Ovary (tissue), 10 donors: Measurements from ENCODE around the gene KCTD5. TPM values are rescaled to one million over a fixed set of nuclear protein-coding genes. Genes with fewer than 3 reads are reported as not detected.
"Not testable (repeated sequence)": the region's sequence is repeated elsewhere in the genome, so short reads cannot be mapped to it uniquely, and the experiment has no call there.

Source experiments
- DNase-seq, 5 donors: peaks; one replicate each; pipeline ENCODE4 v3.0.0-alpha.2; 2019 to 2020
- H3K27ac ChIP-seq, 2 donors: fragments of 200-600 bp; one replicate each; pipeline versions ENCODE4 v1.5.1 to v1.8.0; 2019 to 2022
- H3K27me3 ChIP-seq: fragments of 200-600 bp; one replicate; pipeline ENCODE4 v1.8.0; 2022
- H3K36me3 ChIP-seq: fragments of 200-600 bp; sonication (generic); one replicate; pipeline ENCODE4 v1.5.1; 2019
- H3K4me1 ChIP-seq: one replicate; pipeline ENCODE4 v1.8.1; 2013; ENCODE audit warnings: mild to moderate bottlenecking, moderate library complexity; ENCODE audit not compliant: insufficient read depth
- H3K4me3 ChIP-seq: fragments of 200-600 bp; sonication (generic); one replicate; pipeline ENCODE4 v1.5.1; 2017
- H3K9me3 ChIP-seq, 2 donors: fragments of 200-600 bp in 1 of 2; sonication (generic) in 1 of 2; one replicate each; pipeline versions ENCODE4 v1.5.1 to v1.8.1; 2013 to 2019; ENCODE audit warnings: mild to moderate bottlenecking in 1 of 2, moderate library complexity in 1 of 2
- EP300 ChIP-seq: sonication (generic); formaldehyde crosslinking; IDR thresholded peaks from one replicate; pipeline ENCODE4 v1.6.1; 2017; ENCODE audit warnings: antibody characterized with exemption
- POLR2A ChIP-seq: fragments of 450-650 bp; IDR thresholded peaks from one replicate; pipeline ENCODE4 v1.6.1; 2017; ENCODE audit warnings: antibody characterized with exemption, mild to moderate bottlenecking, moderate library complexity
- WGBS, 3 donors: extraction: QIAGEN DNeasy Blood & Tissue Kit in 1 of 3; methylation state at CpG; one replicate each; pipeline versions ENCODE4 v1.1.5 to v1.1.7; 2013 to 2017; 5-methylcytosine and 5-hydroxymethylcytosine counted together
- intact Hi-C, 4 donors: fragments of 100-400 bp; cut with DNase I; formaldehyde crosslinking; loops; one replicate each; pipeline versions ENCODE4 v1.11.0 to v1.15.1; 2022 to 2023
- long read RNA-seq, 3 donors: library from polyadenylated mRNA in 2 of 3; unstranded in 2 of 3; transcript quantifications; one replicate each; pipeline ENCODE4 v2.0.0 and lab custom pipeline, GENCODE V29; 2021 to 2026
- polyA plus RNA-seq, 2 donors: library from polyadenylated mRNA; stranded (reverse); fragments of 200-250 nt in 1 of 2; fragments of 350-450 nt in 1 of 2; fragmentation: Illumina TruSeq in 1 of 2; extraction: RNeasy Lipid Tissue Mini Kit (QIAGEN cat#74804) in 1 of 2; gene quantifications; one replicate each; pipeline ENCODE4 v1.2.3, GENCODE V29; 2013 to 2014
- total RNA-seq, 7 donors: library from RNA; depleted of rRNA in 2 of 7; stranded (reverse); fragments of >200 nt in 2 of 7; fragmentation: NEBNext Ultra II Directional in 3 of 7; extraction: Animal tissue kit (Norgen Biotek cat#: 25700) in 3 of 7; gene quantifications; one replicate each; pipeline versions ENCODE4 v1.1.0 to v1.2.4, GENCODE V29; 2016 to 2023
- TF ChIP-seq, protein P1 (sequence below), 3 donors: fragments of 450-650 bp in 2 of 3; fragments of 200-600 bp in 1 of 3; IDR thresholded peaks; one replicate each; pipeline versions ENCODE4 v1.5.1 to v1.8.0; 2016 to 2022; ENCODE audit warnings: antibody characterized with exemption in 3 of 3, mild to moderate bottlenecking in 1 of 3
- donor health status: DM: no; HTN: no; CAD: no; lungs with moderate emphysema.
- donor health status: DM: no; HTN: no; CAD: no.
- donor health status: Bipolar disorder and iron deficiency.
- donor health status: DM: yes; HTN: yes; CAD: no.
- donor health status: DM: no; HTN: no; CAD: no.
- donor health status: DM: yes; HTN: yes; CAD: no.

The KCTD5 gene
- total RNA-seq (10 to 100 TPM; 12.4 to 19.8 (median 14.3) TPM), polyA plus RNA-seq (10 to 100 TPM; 12.2 to 12.4 TPM)
- long read RNA-seq, donor 1, partial matches to known transcripts: 2 of 11 reads
- long read RNA-seq, donor 1, other reads (novel, unspliced or antisense): 6 of 11 reads
- long read RNA-seq, donor 2, transcript KCTD5-201 (6 exons, 2,482 nt): major isoform, 11 of 11 reads
- long read RNA-seq, donor 2, partial matches to known transcripts: 0 of 11 reads
- long read RNA-seq, donor 2, other reads (novel, unspliced or antisense): 0 of 11 reads
- long read RNA-seq, donor 3, transcript KCTD5-201 (6 exons, 2,482 nt): major isoform, 23 of 25 reads
- long read RNA-seq, donor 3, partial matches to known transcripts: 0 of 25 reads
- long read RNA-seq, donor 3, other reads (novel, unspliced or antisense): 2 of 25 reads

DNA sequence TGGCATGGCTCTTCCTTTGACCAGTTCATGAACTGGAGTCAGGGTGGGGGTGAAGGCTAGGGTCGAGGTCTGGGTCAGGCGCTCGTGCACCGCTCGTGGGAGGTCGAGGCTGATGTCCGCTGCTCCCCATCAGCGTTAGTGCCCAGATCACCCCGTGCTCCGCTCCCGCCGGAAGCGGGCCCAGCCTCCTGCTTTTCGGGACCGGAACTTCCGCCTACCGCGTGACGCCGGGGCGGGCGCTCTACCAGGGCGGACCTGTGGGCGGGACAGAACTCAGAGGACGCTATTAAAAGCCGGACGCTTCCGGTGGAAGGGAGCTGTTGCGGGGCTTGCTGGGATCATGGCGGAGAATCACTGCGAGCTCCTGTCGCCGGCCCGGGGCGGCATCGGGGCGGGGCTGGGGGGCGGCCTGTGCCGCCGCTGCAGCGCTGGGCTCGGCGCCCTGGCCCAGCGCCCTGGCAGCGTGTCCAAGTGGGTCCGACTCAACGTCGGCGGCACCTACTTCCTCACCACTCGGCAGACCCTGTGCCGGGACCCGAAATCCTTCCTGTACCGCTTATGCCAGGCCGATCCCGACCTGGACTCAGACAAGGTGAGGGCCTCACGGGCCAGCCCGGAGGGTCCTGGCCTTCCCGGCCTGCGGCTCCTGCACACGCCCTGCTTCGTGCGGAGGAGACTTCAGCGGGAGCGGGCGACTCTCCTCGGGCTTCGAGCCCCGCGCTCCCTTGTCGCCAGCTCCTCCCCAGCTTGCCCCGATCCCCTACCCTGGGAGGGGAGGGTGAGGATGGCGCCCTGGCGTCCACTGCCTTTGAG lies at the start of gene KCTD5:
Gene KCTD5 (plus strand): TSS at position 315 of the 813 bp plus-strand sequence. CDS start 26 bp downstream, at position 341.
- peak within 1 kb of the TSS; percentile 99 for H3K4me3 ChIP-seq
- TF ChIP-seq, protein P1, sequence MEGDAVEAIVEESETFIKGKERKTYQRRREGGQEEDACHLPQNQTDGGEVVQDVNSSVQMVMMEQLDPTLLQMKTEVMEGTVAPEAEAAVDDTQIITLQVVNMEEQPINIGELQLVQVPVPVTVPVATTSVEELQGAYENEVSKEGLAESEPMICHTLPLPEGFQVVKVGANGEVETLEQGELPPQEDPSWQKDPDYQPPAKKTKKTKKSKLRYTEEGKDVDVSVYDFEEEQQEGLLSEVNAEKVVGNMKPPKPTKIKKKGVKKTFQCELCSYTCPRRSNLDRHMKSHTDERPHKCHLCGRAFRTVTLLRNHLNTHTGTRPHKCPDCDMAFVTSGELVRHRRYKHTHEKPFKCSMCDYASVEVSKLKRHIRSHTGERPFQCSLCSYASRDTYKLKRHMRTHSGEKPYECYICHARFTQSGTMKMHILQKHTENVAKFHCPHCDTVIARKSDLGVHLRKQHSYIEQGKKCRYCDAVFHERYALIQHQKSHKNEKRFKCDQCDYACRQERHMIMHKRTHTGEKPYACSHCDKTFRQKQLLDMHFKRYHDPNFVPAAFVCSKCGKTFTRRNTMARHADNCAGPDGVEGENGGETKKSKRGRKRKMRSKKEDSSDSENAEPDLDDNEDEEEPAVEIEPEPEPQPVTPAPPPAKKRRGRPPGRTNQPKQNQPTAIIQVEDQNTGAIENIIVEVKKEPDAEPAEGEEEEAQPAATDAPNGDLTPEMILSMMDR (IDR thresholded peaks at IDR 0.05): no peak
- no peak for TF ChIP-seq EP300
- peak; percentile 73 for TF ChIP-seq POLR2A
- peaks cover 3% of the 10 kb centered on the region for H3K4me1 ChIP-seq
- H3K27ac ChIP-seq: peak within 1 kb of the TSS in 1 of 2 donors; percentile 54
- H3K9me3 ChIP-seq: no peaks in the 10 kb centered on the region
- intact Hi-C loops: no loop called here
- H3K36me3 ChIP-seq: no peaks in the 10 kb centered on the region
- no peaks in the 10 kb centered on the region for H3K27me3 ChIP-seq
- 0 to 1% (median 0%) methylated on average over 46 to 73 of the region's 73 CpGs for WGBS, 3 donors
- peak; percentile 94 to 98 (median 95) for DNase-seq

DNA sequence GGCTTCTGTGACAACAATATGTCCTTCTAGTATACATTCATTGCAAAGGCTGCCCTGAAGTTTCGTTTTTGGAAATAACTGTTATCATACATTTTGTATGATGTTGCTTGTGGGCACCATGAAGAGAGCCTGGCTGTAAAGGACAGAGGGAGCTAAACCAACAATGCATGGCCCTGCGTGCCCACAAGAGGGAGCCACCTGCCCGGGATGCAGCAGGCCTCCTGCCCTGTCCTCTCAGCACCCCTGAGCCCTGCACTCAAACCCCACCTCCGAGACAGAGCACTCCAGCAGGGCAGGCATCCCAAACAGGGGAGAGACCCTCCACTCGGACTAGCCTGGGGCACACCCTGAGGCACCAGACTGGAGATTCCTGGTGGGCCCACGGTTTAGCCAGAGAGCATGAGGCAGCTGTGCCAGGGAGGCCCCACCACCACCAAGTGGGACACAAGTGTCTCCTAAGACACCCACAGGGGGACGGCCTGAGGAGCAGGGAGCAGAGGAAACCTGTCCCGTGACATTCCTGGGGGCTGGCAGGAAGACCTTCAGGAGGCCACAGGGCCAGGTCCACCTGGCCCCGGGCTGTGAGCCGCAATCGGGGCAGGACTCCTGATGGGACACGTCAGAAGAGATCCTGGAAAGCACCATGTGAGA lies 43.1 kb upstream of the KCTD5 start:
- WGBS, 3 donors: 6% methylated on average over 2 of the region's 12 CpGs; no CpG with 5 or more reads in 2 of the 3 donors
- H3K9me3 ChIP-seq, intact Hi-C loops, H3K4me1 ChIP-seq, H3K27ac ChIP-seq, H3K4me3 ChIP-seq, H3K27me3 ChIP-seq, H3K36me3 ChIP-seq: not testable (repeated sequence)
- DNase-seq: peak; percentile 34 to 53 (median 38)

GRCh38 chr16:2639722-2640072 lies 42.6 kb upstream of the KCTD5 start:
- H3K27me3 ChIP-seq, H3K4me1 ChIP-seq, DNase-seq, intact Hi-C loops, H3K27ac ChIP-seq, H3K9me3 ChIP-seq, H3K4me3 ChIP-seq, H3K36me3 ChIP-seq: not testable (repeated sequence)
- 67 to 95% (median 82%) methylated on average over 3 to 9 of the region's 9 CpGs for WGBS, 3 donors

DNA sequence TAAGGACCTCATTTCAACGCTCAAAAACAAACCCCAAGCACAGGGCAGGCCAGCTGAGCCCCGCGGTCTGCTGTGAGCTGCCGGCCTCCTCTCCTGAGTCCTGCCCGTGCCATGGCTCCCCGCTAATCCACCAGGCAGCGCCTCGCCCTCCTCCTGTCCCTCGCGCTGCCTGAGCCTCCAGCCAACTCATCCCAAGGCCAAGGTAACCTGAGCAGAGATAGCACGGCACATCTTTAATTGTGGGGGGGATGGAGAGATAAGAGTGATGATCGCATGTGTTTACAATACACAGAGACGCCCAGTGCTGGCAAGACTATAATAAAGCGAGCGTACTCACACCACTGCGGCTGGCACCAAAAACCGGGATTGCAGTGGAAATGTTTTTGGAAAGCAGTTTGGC lies 39.8 kb upstream of the KCTD5 start:
- 37% methylated on average over 5 of the region's 17 CpGs; no CpG with 5 or more reads in 2 of the 3 donors for WGBS, 3 donors
- H3K4me1 ChIP-seq, intact Hi-C loops: not testable (repeated sequence)

DNA sequence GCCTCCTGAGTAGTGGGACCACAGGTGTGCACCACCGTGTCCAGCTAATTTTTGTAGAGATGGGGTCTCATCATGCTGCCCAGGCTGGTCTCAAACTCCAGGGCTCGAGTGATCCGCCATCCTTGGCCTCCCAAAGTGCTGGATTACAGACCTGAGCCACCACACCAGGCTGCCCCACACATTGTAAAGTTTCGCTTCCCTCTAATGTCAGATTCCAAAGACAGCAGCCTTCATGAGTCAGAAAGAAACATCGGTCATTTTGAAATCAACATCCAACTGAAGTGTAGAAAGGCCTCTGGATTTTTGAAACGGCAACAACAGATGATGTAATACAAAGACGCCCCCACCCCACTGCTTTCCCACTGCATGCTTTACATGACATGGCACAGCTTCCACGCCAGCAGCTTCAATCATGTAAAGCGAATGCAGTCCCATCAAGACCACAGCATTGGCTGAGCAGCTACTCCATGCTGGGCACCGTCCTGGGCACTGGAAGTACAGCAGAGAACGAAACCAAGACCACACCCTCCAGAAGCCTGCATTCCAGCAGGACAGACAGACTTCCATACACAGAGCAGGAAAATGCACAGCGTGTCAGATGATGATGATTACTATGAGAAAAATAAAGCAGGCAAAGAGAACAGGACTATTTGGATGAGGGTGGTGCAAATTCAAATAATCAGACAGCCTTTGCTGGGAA lies 37.4 kb upstream of the KCTD5 start:
- intact Hi-C loops, H3K4me1 ChIP-seq, H3K9me3 ChIP-seq, H3K27me3 ChIP-seq, H3K36me3 ChIP-seq, DNase-seq, H3K27ac ChIP-seq, H3K4me3 ChIP-seq: not testable (repeated sequence)
- no CpG with 5 or more reads among the region's 12 CpGs for WGBS, 3 donors

More for the DNA sequence above, 39.8 kb upstream of the KCTD5 start:
- H3K4me3 ChIP-seq, H3K36me3 ChIP-seq, DNase-seq, H3K9me3 ChIP-seq, H3K27me3 ChIP-seq, H3K27ac ChIP-seq: not testable (repeated sequence)

DNA sequence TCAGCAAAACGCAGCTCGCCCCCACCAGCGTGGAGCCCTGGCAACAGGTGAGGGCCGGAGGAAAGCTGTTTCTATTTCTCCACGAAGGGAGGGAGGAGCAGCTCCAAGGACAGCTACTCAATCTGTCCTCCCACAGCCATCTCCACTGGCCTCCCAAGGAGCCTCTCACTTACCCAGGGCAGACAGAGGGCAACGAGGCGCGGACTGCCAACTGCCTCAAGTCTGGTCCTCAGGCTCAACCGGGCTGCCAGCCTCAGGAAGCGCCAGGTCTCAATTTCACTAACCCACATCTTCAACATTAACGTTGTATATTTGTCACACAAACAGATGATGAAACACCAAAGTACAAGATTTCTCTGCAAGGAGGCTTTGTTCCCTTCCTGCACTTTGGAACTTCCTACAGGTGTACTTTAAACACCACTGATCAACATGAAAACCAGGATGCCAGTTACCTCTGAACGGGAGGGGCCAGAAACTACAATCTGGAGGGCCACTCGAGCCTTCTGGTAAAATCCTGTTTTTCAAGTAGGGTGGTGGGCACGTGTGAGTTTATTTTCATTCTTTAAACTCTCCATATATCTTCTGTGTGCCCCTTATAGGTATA lies 31.0 kb upstream of the KCTD5 start:
- DNase-seq, H3K9me3 ChIP-seq, H3K27ac ChIP-seq, H3K27me3 ChIP-seq, H3K36me3 ChIP-seq, H3K4me1 ChIP-seq, H3K4me3 ChIP-seq: not testable (repeated sequence)
- intact Hi-C loops: loop anchor here in 1 of 4 donors (10.0 kb wide), 1 partner anchor 63 kb away; no protein-coding TSS in a partner anchor
- WGBS, 3 donors: 20% methylated on average over 1 of the region's 14 CpGs; no CpG with 5 or more reads in 2 of the 3 donors

DNA sequence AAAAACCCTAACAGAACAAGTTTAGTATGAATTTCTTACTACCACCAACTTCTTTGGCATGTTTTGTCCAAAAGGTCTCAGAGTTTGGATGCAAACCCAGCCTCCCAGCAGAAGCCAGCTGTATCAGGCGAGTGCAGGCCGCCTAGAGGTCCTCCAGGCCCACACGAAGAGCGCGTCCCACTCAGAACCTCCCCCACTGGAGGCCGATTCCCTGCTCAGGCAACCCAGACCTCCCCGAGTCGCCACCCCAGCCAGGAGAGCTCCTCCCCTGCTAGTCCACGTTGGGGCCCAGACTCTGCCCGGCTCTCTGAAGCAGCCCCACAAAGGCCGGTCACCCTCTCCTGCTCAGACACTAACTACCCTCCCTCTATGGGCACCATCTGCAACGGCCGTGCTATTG lies 28.4 kb upstream of the KCTD5 start:
- not testable (repeated sequence) for H3K27ac ChIP-seq, H3K4me3 ChIP-seq, H3K36me3 ChIP-seq, H3K9me3 ChIP-seq, DNase-seq, H3K4me1 ChIP-seq, H3K27me3 ChIP-seq
- intact Hi-C loops: loop anchor here in 1 of 4 donors (10.0 kb wide), 1 partner anchor 61 kb away; no protein-coding TSS in a partner anchor
- WGBS, 3 donors: no CpG with 5 or more reads among the region's 13 CpGs

- intact Hi-C loops: loop anchor here in 1 of 4 donors (10.0 kb wide), 1 partner anchor 60 kb away; no protein-coding TSS in a partner anchor
- not testable (repeated sequence) for H3K9me3 ChIP-seq, H3K4me1 ChIP-seq, H3K27me3 ChIP-seq, H3K4me3 ChIP-seq, DNase-seq, H3K36me3 ChIP-seq, H3K27ac ChIP-seq
- WGBS, 3 donors: 63 to 83% methylated on average over 1 to 3 of the region's 8 CpGs; no CpG with 5 or more reads in 1 of the 3 donors
Observed at GRCh38 chr16:2654949-2655348, 27.4 kb upstream of the KCTD5 start.
